NCI-H510A treated with DMSO at 0.1 percent for 48 hours (cell line): Measurements from ENCODE around the gene SPECC1L.
"Not testable (repeated sequence)": the region's sequence is repeated elsewhere in the genome, so short reads cannot be mapped to it uniquely, and the experiment has no call there.

Source experiments
- DNase-seq: peaks from one replicate; lab custom pipeline; 2025; lab: John Stamatoyannopoulos, UW

The SPECC1L gene

GRCh38 chr22:24287801-24288200 lies 17.2 kb downstream of the SPECC1L start:
- not testable (repeated sequence) for DNase-seq

GRCh38 chr22:24289114-24289513 lies 18.5 kb downstream of the SPECC1L start:
- DNase-seq = no peak

- DNase-seq = no peak
These were observed 19.1 kb downstream of the SPECC1L start for GRCh38 chr22:24289741-24290163.

GRCh38 chr22:24290459-24290858 lies 19.8 kb downstream of the SPECC1L start:
- DNase-seq = no peak

GRCh38 chr22:24291515-24292201 lies 21.0 kb downstream of the SPECC1L start:
- no peak for DNase-seq

- DNase-seq = not testable (repeated sequence)
These were observed 21.7 kb downstream of the SPECC1L start for GRCh38 chr22:24292202-24292830.

GRCh38 chr22:24294913-24295312 lies 24.3 kb downstream of the SPECC1L start:
- not testable (repeated sequence) for DNase-seq

GRCh38 chr22:24298497-24299155 lies 28.0 kb downstream of the SPECC1L start:
- not testable (repeated sequence) for DNase-seq

GRCh38 chr22:24300522-24300921 lies 29.9 kb downstream of the SPECC1L start:
- DNase-seq = not testable (repeated sequence)

- DNase-seq = peak; percentile 59
These were observed 32.0 kb downstream of the SPECC1L start for GRCh38 chr22:24302591-24302990.

GRCh38 chr22:24303007-24303406 lies 32.4 kb downstream of the SPECC1L start:
- peak; percentile 59 for DNase-seq

GRCh38 chr22:24304062-24304675 lies 33.5 kb downstream of the SPECC1L start:
- peak; percentile 45 for DNase-seq

- no peak for DNase-seq
These were observed 34.6 kb downstream of the SPECC1L start for GRCh38 chr22:24305260-24305692.

- DNase-seq = no peak
These were observed 40.3 kb downstream of the SPECC1L start for GRCh38 chr22:24310969-24311368.

- no peak for DNase-seq
These were observed 44.8 kb downstream of the SPECC1L start for GRCh38 chr22:24315367-24315966.

GRCh38 chr22:24316264-24316663 lies 45.6 kb downstream of the SPECC1L start:
- not testable (repeated sequence) for DNase-seq

GRCh38 chr22:24317511-24317910 lies 46.9 kb downstream of the SPECC1L start:
- DNase-seq = not testable (repeated sequence)

- no peak for DNase-seq
These were observed 48.8 kb downstream of the SPECC1L start for GRCh38 chr22:24319451-24319850.

- DNase-seq = no peak
These were observed 51.4 kb downstream of the SPECC1L start for GRCh38 chr22:24321999-24322398.

- DNase-seq = no peak
These were observed 51.9 kb downstream of the SPECC1L start for GRCh38 chr22:24322522-24322921.

- no peak for DNase-seq
These were observed 52.6 kb downstream of the SPECC1L start for GRCh38 chr22:24323233-24323632.

GRCh38 chr22:24323695-24324094 lies 53.1 kb downstream of the SPECC1L start:
- DNase-seq = no peak
